GM23338 (cell line): ENCODE measurements around the gene ABO. TPM values are rescaled to one million over a fixed set of nuclear protein-coding genes. Genes with fewer than 3 reads are reported as not detected.

Source experiments
- ATAC-seq: fragments of 200-7000 bp; cut with Tn5 transposase; 3 replicates; pipeline ENCODE4 v1.9.1; 2020
- DNase-seq: peaks from one replicate; pipeline ENCODE4 v3.0.0-alpha.2; 2015; ENCODE audit warnings: low spot score
- H2AFZ ChIP-seq: fragments of 200-600 bp; sonication (generic); 2 replicates; pipeline ENCODE4 v1.8.0; 2016; ENCODE audit warnings: antibody characterized with exemption, mild to moderate bottlenecking, moderate library complexity
- H3F3A ChIP-seq: fragments of 200-600 bp; sonication (generic); replicated peaks from 2 replicates; pipeline ENCODE4 v1.8.0; 2017; ENCODE audit warnings: antibody characterized with exemption, mixed run types, low read depth
- H3K27ac ChIP-seq: fragments of 200-600 bp; sonication (generic); 2 replicates; pipeline ENCODE4 v1.6.1; 2016; ENCODE audit warnings: low read depth
- H3K27me3 ChIP-seq: fragments of 200-600 bp; sonication (generic); 2 replicates; pipeline ENCODE4 v1.8.0; 2016; ENCODE audit warnings: mild to moderate bottlenecking, mixed run types, moderate library complexity; ENCODE audit not compliant: insufficient read depth
- H3K36me3 ChIP-seq: fragments of 200-600 bp; sonication (generic); 2 replicates; pipeline ENCODE4 v1.8.0; 2016; ENCODE audit warnings: mild to moderate bottlenecking; ENCODE audit not compliant: insufficient read depth
- H3K4me1 ChIP-seq: fragments of 200-600 bp; sonication (generic); 2 replicates; pipeline ENCODE4 v1.8.0; 2016; ENCODE audit warnings: mild to moderate bottlenecking, moderate library complexity; ENCODE audit not compliant: insufficient read depth
- H3K4me2 ChIP-seq: fragments of 200-600 bp; sonication (generic); 2 replicates; pipeline ENCODE4 v1.7.1; 2017; ENCODE audit warnings: mixed run types
- H3K4me3 ChIP-seq: fragments of 200-600 bp; sonication (generic); 2 replicates; pipeline ENCODE4 v1.6.1; 2016; ENCODE audit warnings: mixed run types
- H3K79me2 ChIP-seq: fragments of 200-600 bp; sonication (generic); replicated peaks from 2 replicates; pipeline ENCODE4 v1.8.0; 2017; ENCODE audit warnings: mild to moderate bottlenecking; ENCODE audit not compliant: insufficient read depth
- H3K9me2 ChIP-seq: fragments of 200-600 bp; sonication (generic); 2 replicates; pipeline ENCODE4 v1.8.0; 2017; ENCODE audit not compliant: insufficient read depth
- H4K20me1 ChIP-seq: fragments of 200-600 bp; sonication (generic); replicated peaks from 2 replicates; pipeline ENCODE4 v1.8.0; 2017; ENCODE audit warnings: mild to moderate bottlenecking; ENCODE audit not compliant: insufficient read depth
- H3K27ac Mint-ChIP-seq: 2 replicates; pipeline ENCODE4 v1.8.0; 2020; ENCODE audit warnings: inconsistent platforms, mild to moderate bottlenecking, moderate library complexity, mixed read lengths
- H3K27me3 Mint-ChIP-seq: 3 replicates; pipeline ENCODE4 v1.8.0; 2022; ENCODE audit warnings: low read depth, mild to moderate bottlenecking, moderate library complexity, mixed read lengths, inconsistent platforms; ENCODE audit not compliant: insufficient read depth, poor library complexity
- H3K36me3 Mint-ChIP-seq: 3 replicates; pipeline ENCODE4 v1.8.0; 2021; ENCODE audit warnings: low read depth, mild to moderate bottlenecking, inconsistent platforms, moderate library complexity, mixed read lengths
- H3K4me1 Mint-ChIP-seq: 3 replicates; pipeline ENCODE4 v1.8.0; 2020; ENCODE audit warnings: mild to moderate bottlenecking, inconsistent platforms, mixed read lengths
- H3K4me3 Mint-ChIP-seq: 3 replicates; pipeline ENCODE4 v1.8.0; 2021; ENCODE audit warnings: moderate library complexity, mild to moderate bottlenecking, inconsistent platforms, mixed read lengths
- H3K9me3 Mint-ChIP-seq: 3 replicates; pipeline ENCODE4 v1.8.0; 2020; ENCODE audit warnings: moderate library complexity, mild to moderate bottlenecking, inconsistent platforms, mixed read lengths
- EZH2 ChIP-seq: fragments of 200-600 bp; sonication (generic); IDR thresholded peaks from one replicate; pipeline ENCODE4 v1.8.0; 2017; ENCODE audit warnings: antibody characterized with exemption, mild to moderate bottlenecking, low read depth; ENCODE audit not compliant: unreplicated experiment
- long read RNA-seq: library from polyadenylated mRNA; unstranded; transcript quantifications from one replicate; pipeline ENCODE4 v2.0.0, GENCODE V29; 2020; ENCODE audit not compliant: unreplicated experiment
- polyA plus RNA-seq: library from polyadenylated mRNA; unstranded; fragments of >200 nt; fragmentation: Nextera tagmentation; extraction: Ambion mirVana; gene quantifications from 2 replicates; pipeline ENCODE4 v1.2.1, GENCODE V29; 2016
- total RNA-seq: library from RNA; depleted of rRNA; stranded (reverse); fragments of >200 nt; shearing (Covaris generic); gene quantifications from 2 replicates; pipeline ENCODE4 v1.2.3, GENCODE V29; 2014; rRNA removed
- TF ChIP-seq, protein P1 (sequence below): fragments of 250-450 bp; sonication (Bioruptor Pico); IDR thresholded peaks from 2 replicates; pipeline ENCODE4 v1.5.0; 2020; ENCODE audit warnings: mild to moderate bottlenecking, moderate library complexity
- TF ChIP-seq, protein P2 (sequence below), 2 experiments: fragments of 200-600 bp in 1 of 2; sonication (generic) in 1 of 2; conservative IDR thresholded peaks; 2 replicates each; pipeline versions ENCODE4 v1.5.1 to v1.6.1; 2016 to 2017; ENCODE audit warnings: antibody characterized with exemption in 2 of 2, low read depth in 2 of 2, mild to moderate bottlenecking in 2 of 2, moderate library complexity in 1 of 2

ABO gene
- total RNA-seq (0.16 and 0.28 TPM in 2 replicates), polyA plus RNA-seq (0.21 and 0.34 TPM in 2 replicates)
- long read RNA-seq = 0 reads

DNA sequence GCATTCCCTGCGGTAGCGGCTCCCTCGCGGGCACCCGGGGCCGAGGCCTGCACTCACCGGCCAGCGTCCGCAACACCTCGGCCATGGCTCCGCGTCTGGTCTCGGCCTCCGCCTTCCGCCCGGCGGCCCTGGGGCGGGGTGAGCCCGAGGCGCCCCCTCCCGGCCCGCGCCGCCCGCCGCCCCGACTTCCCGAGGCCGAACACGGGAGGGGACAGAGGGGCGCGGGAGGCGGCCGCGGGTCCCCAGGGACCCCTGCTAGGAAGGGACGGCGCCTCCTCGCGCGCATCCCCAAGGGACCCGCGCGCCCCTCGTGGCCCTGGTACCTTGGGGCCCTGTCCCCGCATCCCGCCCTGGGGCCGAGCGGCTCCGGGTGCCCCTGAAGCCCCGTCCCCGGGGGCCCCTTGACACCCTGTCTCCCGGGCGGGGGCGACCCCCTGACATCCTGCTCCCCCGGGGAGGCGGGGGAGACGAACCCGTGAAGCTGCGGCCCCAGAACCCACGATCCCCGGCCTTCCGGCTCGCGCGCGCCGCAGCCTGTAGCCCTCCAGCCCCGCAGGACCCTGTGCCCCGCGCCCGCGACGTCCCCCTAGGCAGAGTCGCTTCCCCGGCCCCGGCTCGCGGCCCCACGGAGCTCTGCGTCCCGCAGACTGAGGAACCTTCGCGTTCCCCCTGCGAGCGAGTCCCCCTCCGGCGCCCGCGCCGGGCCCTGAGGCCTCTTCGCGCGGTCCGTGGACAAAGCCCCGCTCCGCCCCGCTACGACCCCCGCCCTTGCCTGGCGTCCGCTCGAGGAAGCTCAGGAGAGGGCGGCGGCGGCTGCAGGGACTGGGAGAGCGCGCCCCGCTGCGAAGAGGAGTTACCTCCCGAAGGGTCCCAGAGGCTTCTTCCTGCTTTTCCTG lies at the start of gene ABO:
ABO (minus strand) TSS at position 97 of the 896 bp plus-strand sequence.
- Histone ChIP-seq H3K27me3 (peaks cover 77% of the 10 kb centered on the region), H4K20me1 (no peaks in the 10 kb centered on the region), H3K36me3 (no peaks in the 10 kb centered on the region), H3K4me1 (no peaks in the 10 kb centered on the region), H3K9me2 (no peaks in the 10 kb centered on the region), H3K27ac (no peak within 1 kb of the TSS), H2AFZ (peak within 1 kb of the TSS; percentile 88), H3K4me2 (peak within 1 kb of the TSS; percentile 78), H3F3A (0 out of 2 replicates have a peak, but pooled peaks cover 3% of the 10 kb centered on the region), H3K4me3 (peak within 1 kb of the TSS; percentile 63), H3K79me2 (no peaks in the 10 kb centered on the region)
- ATAC-seq (peak; percentile 84), DNase-seq (peak; percentile 74)
- peaks cover 6% of the 10 kb centered on the region; the same call in 1 of the 3 replicates for H3K36me3 Mint-ChIP-seq
- TF ChIP-seq, protein P1, sequence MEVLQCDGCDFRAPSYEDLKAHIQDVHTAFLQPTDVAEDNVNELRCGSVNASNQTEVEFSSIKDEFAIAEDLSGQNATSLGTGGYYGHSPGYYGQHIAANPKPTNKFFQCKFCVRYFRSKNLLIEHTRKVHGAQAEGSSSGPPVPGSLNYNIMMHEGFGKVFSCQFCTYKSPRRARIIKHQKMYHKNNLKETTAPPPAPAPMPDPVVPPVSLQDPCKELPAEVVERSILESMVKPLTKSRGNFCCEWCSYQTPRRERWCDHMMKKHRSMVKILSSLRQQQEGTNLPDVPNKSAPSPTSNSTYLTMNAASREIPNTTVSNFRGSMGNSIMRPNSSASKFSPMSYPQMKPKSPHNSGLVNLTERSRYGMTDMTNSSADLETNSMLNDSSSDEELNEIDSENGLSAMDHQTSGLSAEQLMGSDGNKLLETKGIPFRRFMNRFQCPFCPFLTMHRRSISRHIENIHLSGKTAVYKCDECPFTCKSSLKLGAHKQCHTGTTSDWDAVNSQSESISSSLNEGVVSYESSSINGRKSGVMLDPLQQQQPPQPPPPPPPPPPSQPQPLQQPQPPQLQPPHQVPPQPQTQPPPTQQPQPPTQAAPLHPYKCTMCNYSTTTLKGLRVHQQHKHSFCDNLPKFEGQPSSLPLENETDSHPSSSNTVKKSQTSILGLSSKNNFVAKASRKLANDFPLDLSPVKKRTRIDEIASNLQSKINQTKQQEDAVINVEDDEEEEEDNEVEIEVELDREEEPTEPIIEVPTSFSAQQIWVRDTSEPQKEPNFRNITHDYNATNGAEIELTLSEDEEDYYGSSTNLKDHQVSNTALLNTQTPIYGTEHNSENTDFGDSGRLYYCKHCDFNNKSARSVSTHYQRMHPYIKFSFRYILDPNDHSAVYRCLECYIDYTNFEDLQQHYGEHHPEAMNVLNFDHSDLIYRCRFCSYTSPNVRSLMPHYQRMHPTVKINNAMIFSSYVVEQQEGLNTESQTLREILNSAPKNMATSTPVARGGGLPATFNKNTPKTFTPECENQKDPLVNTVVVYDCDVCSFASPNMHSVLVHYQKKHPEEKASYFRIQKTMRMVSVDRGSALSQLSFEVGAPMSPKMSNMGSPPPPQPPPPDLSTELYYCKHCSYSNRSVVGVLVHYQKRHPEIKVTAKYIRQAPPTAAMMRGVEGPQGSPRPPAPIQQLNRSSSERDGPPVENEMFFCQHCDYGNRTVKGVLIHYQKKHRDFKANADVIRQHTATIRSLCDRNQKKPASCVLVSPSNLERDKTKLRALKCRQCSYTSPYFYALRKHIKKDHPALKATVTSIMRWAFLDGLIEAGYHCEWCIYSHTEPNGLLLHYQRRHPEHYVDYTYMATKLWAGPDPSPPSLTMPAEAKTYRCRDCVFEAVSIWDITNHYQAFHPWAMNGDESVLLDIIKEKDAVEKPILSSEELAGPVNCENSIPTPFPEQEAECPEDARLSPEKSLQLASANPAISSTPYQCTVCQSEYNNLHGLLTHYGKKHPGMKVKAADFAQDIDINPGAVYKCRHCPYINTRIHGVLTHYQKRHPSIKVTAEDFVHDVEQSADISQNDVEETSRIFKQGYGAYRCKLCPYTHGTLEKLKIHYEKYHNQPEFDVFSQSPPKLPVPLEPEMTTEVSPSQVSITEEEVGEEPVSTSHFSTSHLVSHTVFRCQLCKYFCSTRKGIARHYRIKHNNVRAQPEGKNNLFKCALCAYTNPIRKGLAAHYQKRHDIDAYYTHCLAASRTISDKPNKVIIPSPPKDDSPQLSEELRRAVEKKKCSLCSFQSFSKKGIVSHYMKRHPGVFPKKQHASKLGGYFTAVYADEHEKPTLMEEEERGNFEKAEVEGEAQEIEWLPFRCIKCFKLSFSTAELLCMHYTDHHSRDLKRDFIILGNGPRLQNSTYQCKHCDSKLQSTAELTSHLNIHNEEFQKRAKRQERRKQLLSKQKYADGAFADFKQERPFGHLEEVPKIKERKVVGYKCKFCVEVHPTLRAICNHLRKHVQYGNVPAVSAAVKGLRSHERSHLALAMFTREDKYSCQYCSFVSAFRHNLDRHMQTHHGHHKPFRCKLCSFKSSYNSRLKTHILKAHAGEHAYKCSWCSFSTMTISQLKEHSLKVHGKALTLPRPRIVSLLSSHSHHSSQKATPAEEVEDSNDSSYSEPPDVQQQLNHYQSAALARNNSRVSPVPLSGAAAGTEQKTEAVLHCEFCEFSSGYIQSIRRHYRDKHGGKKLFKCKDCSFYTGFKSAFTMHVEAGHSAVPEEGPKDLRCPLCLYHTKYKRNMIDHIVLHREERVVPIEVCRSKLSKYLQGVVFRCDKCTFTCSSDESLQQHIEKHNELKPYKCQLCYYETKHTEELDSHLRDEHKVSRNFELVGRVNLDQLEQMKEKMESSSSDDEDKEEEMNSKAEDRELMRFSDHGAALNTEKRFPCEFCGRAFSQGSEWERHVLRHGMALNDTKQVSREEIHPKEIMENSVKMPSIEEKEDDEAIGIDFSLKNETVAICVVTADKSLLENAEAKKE (CRISPR knock-in tag) = no peak
- peak; percentile 69 for TF ChIP-seq EZH2
- TF ChIP-seq, protein P2, sequence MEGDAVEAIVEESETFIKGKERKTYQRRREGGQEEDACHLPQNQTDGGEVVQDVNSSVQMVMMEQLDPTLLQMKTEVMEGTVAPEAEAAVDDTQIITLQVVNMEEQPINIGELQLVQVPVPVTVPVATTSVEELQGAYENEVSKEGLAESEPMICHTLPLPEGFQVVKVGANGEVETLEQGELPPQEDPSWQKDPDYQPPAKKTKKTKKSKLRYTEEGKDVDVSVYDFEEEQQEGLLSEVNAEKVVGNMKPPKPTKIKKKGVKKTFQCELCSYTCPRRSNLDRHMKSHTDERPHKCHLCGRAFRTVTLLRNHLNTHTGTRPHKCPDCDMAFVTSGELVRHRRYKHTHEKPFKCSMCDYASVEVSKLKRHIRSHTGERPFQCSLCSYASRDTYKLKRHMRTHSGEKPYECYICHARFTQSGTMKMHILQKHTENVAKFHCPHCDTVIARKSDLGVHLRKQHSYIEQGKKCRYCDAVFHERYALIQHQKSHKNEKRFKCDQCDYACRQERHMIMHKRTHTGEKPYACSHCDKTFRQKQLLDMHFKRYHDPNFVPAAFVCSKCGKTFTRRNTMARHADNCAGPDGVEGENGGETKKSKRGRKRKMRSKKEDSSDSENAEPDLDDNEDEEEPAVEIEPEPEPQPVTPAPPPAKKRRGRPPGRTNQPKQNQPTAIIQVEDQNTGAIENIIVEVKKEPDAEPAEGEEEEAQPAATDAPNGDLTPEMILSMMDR (conservative IDR thresholded peaks at IDR 0.05; ENCODE audit: low read depth in 2 of 2) = peak in 1 of 2 experiments; percentile 50; a peak in 2 of 4 replicates
- no peak within 1 kb of the TSS for H3K27ac Mint-ChIP-seq
- H3K4me1 Mint-ChIP-seq = no peaks in the 10 kb centered on the region; the same call in 2 of the 3 replicates
- peaks cover 50% of the 10 kb centered on the region for H3K27me3 Mint-ChIP-seq
- H3K9me3 Mint-ChIP-seq = peaks cover 35% of the 10 kb centered on the region
- H3K4me3 Mint-ChIP-seq = peak within 1 kb of the TSS; percentile 66
